ENCODE measurements around the gene IGFBP5. TPM values are rescaled to one million over a fixed set of nuclear protein-coding genes. Genes with fewer than 3 reads are reported as not detected.

IGFBP5 gene
- total and polyA plus RNA-seq, 8 donors = 92.1 to 923 (median 330) TPM

GRCh38 chr2:216700088-216700567 is 4.8 kb upstream of the IGFBP5 start:
- no peak for TF ChIP-seq POLR2A (IDR thresholded peaks at IDR 0.05)
- TF ChIP-seq POLR2AphosphoS5 (IDR thresholded peaks at IDR 0.05) = no peak
- no peak for TF ChIP-seq EP300 (IDR thresholded peaks at IDR 0.05)
- TF ChIP-seq CTCF (IDR thresholded peaks at IDR 0.05) = no peak
- no peaks in the 10 kb centered on the region for H3K9me3 ChIP-seq
- intact Hi-C loops (cut with DNase I; ENCODE audit: low total_unique reads) = no loop called here
- peaks cover 7 to 71% (median 35%) of the 10 kb centered on the region in 4 donors for H3K4me1 ChIP-seq
- 29 to 41% (median 35%) methylated on average over 7 of the region's 7 CpGs for WGBS, 5 donors
- H3K27ac ChIP-seq = peak overlapping the region in 4 of 5 donors; percentile 50 to 90 (median 74)
- DNase-seq = peak in 1 of 2 donors; percentile 79
- H3K27me3 ChIP-seq = peaks cover 0 to 36% (median 8%) of the 10 kb centered on the region in 3 donors
- no peak overlapping the region for H3K4me3 ChIP-seq
- H3K36me3 ChIP-seq = no peaks in the 10 kb centered on the region

- Histone ChIP-seq H3K27me3 (peaks cover 0 to 48% (median 21%) of the 10 kb centered on the region in 3 donors), H3K36me3 (no peaks in the 10 kb centered on the region), H3K27ac (peak overlapping the region in 4 of 5 donors; percentile 50 to 90 (median 74)), H3K4me1 (peaks cover 19 to 83% (median 47%) of the 10 kb centered on the region in 4 donors), H3K9me3 (no peaks in the 10 kb centered on the region), H3K4me3 (no peak overlapping the region)
- WGBS, 5 donors = 11 to 16% (median 14%) methylated on average over 5 of the region's 5 CpGs
- DNase-seq = peak in 1 of 2 donors; percentile 89
- intact Hi-C loops (cut with DNase I; ENCODE audit: low total_unique reads) = loop anchor here (5.0 kb wide), 1 partner anchor 468 kb away; no protein-coding TSS in a partner anchor
- TF ChIP-seq CTCF (IDR thresholded peaks at IDR 0.05) (peak in 5 of 7 experiments; percentile 35 to 80 (median 54)), POLR2AphosphoS5 (IDR thresholded peaks at IDR 0.05) (peak in 2 of 3 donors; percentile 30 to 49), POLR2A (IDR thresholded peaks at IDR 0.05) (no peak)
These were observed 3.5 kb upstream of the IGFBP5 start for GRCh38 chr2:216698895-216699294.

- 36 to 54% (median 41%) methylated on average over 6 of the region's 6 CpGs for WGBS, 5 donors
- Histone ChIP-seq H3K4me1 (peaks cover 19 to 89% (median 53%) of the 10 kb centered on the region in 4 donors), H3K4me3 (no peak overlapping the region), H3K27me3 (peaks cover 0 to 54% (median 25%) of the 10 kb centered on the region in 3 donors), H3K36me3 (no peaks in the 10 kb centered on the region), H3K9me3 (no peaks in the 10 kb centered on the region), H3K27ac (peak overlapping the region in 4 of 5 donors; percentile 1 to 90 (median 74))
- DNase-seq = no peak
- intact Hi-C loops (cut with DNase I; ENCODE audit: low total_unique reads) = loop anchor here (5.0 kb wide), 1 partner anchor 469 kb away; no protein-coding TSS in a partner anchor
- no peak for TF ChIP-seq POLR2A (IDR thresholded peaks at IDR 0.05)
- TF ChIP-seq POLR2AphosphoS5 (IDR thresholded peaks at IDR 0.05) = no peak
- TF ChIP-seq CTCF (IDR thresholded peaks at IDR 0.05) = no peak
- no peak for TF ChIP-seq EP300 (IDR thresholded peaks at IDR 0.05)
These were observed 2.9 kb upstream of the IGFBP5 start for GRCh38 chr2:216698293-216698692.

GRCh38 chr2:216696751-216697560 is 1.6 kb upstream of the IGFBP5 start:
- H3K9me3 ChIP-seq = no peaks in the 10 kb centered on the region
- peaks cover 19 to 94% (median 65%) of the 10 kb centered on the region in 4 donors for H3K4me1 ChIP-seq
- peaks cover 0 to 6% (median 0%) of the 10 kb centered on the region in 4 donors for H3K36me3 ChIP-seq
- H3K27ac ChIP-seq = peak overlapping the region in 4 of 5 donors; percentile 78 to 90 (median 86)
- 26 to 39% (median 29%) methylated on average over 7 of the region's 7 CpGs for WGBS, 5 donors
- intact Hi-C loops (cut with DNase I; ENCODE audit: low total_unique reads) = loop anchor here (5.0 kb wide), 1 partner anchor 470 kb away; no protein-coding TSS in a partner anchor
- H3K27me3 ChIP-seq = peaks cover 0 to 66% (median 37%) of the 10 kb centered on the region in 3 donors
- DNase-seq = peak in 1 of 2 donors; percentile 74
- H3K4me3 ChIP-seq = no peak overlapping the region
- TF ChIP-seq CTCF (IDR thresholded peaks at IDR 0.05) (peak in 5 of 7 experiments; percentile 32 to 58 (median 51)), POLR2AphosphoS5 (IDR thresholded peaks at IDR 0.05) (no peak)

Measured in stomach (tissue), 9 donors.